MM.1S (cell line): ENCODE results near the gene MACROD2.

ENCODE experiments used
- DNase-seq: peaks from one replicate; pipeline ENCODE4 v3.0.0-alpha.2; 2015
- H2AFZ ChIP-seq: fragments of 300-600 bp; sonication (generic); 2 replicates; pipeline ENCODE4 v1.6.0; 2016; ENCODE audit warnings: antibody characterized with exemption, low read length
- H3F3A ChIP-seq: fragments of 300-600 bp; sonication (generic); 2 replicates; pipeline ENCODE4 v1.6.1; 2016; ENCODE audit warnings: mild to moderate bottlenecking, antibody characterized with exemption, low read length, moderate library complexity, mixed read lengths; ENCODE audit not compliant: insufficient read depth
- H3K27ac ChIP-seq: fragments of 300-600 bp; sonication (generic); 2 replicates; pipeline ENCODE4 v1.5.1; 2016; ENCODE audit warnings: mild to moderate bottlenecking, low read length
- H3K27me3 ChIP-seq: fragments of 300-600 bp; sonication (generic); replicated peaks from 2 replicates; pipeline ENCODE4 v1.6.0; 2016; ENCODE audit warnings: low read length; ENCODE audit not compliant: insufficient read depth
- H3K36me3 ChIP-seq: fragments of 300-600 bp; sonication (generic); replicated peaks from 2 replicates; pipeline ENCODE4 v1.6.1; 2016; ENCODE audit warnings: mild to moderate bottlenecking, low read length, mixed read lengths; ENCODE audit not compliant: insufficient read depth
- H3K4me1 ChIP-seq: fragments of 300-600 bp; sonication (generic); 2 replicates; pipeline ENCODE4 v1.6.1; 2016; ENCODE audit warnings: low read length, mixed read lengths
- H3K4me2 ChIP-seq: fragments of 300-600 bp; sonication (generic); 2 replicates; pipeline ENCODE4 v1.6.0; 2016; ENCODE audit warnings: low read depth, low read length
- H3K4me3 ChIP-seq: fragments of 300-600 bp; sonication (generic); 2 replicates; pipeline ENCODE4 v1.5.1; 2016; ENCODE audit warnings: low read length, mixed read lengths
- H3K79me2 ChIP-seq: fragments of 300-600 bp; sonication (generic); 2 replicates; pipeline ENCODE4 v1.6.1; 2016; ENCODE audit warnings: mixed run types, low read length, mixed read lengths
- H3K9ac ChIP-seq: fragments of 300-600 bp; sonication (generic); 2 replicates; pipeline ENCODE4 v1.6.1; 2016; ENCODE audit warnings: low read length, mixed read lengths
- H3K9me2 ChIP-seq: fragments of 300-600 bp; sonication (generic); replicated peaks from 2 replicates; pipeline ENCODE4 v1.6.1; 2016; ENCODE audit warnings: mild to moderate bottlenecking, low read length, mixed read lengths; ENCODE audit not compliant: insufficient read depth
- H3K9me3 ChIP-seq: fragments of 300-600 bp; sonication (generic); replicated peaks from 2 replicates; pipeline ENCODE4 v1.6.1; 2016; ENCODE audit warnings: mild to moderate bottlenecking, low read length, mixed read lengths; ENCODE audit not compliant: insufficient read depth
- H4K20me1 ChIP-seq: fragments of 300-600 bp; sonication (generic); 2 replicates; pipeline ENCODE4 v1.6.1; 2016; ENCODE audit warnings: mild to moderate bottlenecking, low read length, moderate library complexity, mixed read lengths; ENCODE audit not compliant: insufficient read depth
- CTCF ChIP-seq: fragments of 300-600 bp; sonication (generic); IDR thresholded peaks from 2 replicates; pipeline ENCODE4 v1.5.1; 2016; ENCODE audit warnings: antibody characterized with exemption, low read length, mixed read lengths
- EZH2 ChIP-seq: fragments of 300-600 bp; sonication (generic); optimal IDR thresholded peaks from 2 replicates; pipeline ENCODE3; 2017; ENCODE audit warnings: low read depth, mild to moderate bottlenecking, antibody characterized with exemption, low read length, mixed read lengths
- EZH2phosphoT487 ChIP-seq: fragments of 300-600 bp; sonication (generic); IDR thresholded peaks from 2 replicates; pipeline ENCODE4 v1.6.1; 2018; ENCODE audit warnings: antibody characterized with exemption, low read length

The MACROD2 gene

GRCh38 chr20:15018966-15019365 is 1023.6 kb downstream of the MACROD2 start:
- H3K9me3 ChIP-seq, result no peaks in the 10 kb centered on the region
- no peaks in the 10 kb centered on the region for H3K27me3 ChIP-seq
- H3K9ac ChIP-seq, result no peak overlapping the region
- no peaks in the 10 kb centered on the region for H3K9me2 ChIP-seq
- TF ChIP-seq EZH2 (no peak), EZH2phosphoT487 (no peak), CTCF (no peak)
- no peak for DNase-seq
- no peak overlapping the region for H3K27ac ChIP-seq
- no peaks in the 10 kb centered on the region for H3K79me2 ChIP-seq
- H3K4me2 ChIP-seq, result no peak overlapping the region
- no peaks in the 10 kb centered on the region for H3K36me3 ChIP-seq
- H3K4me3 ChIP-seq, result no peak overlapping the region
- H4K20me1 ChIP-seq, result no peaks in the 10 kb centered on the region
- H3K4me1 ChIP-seq, result no peaks in the 10 kb centered on the region
- no peaks in the 10 kb centered on the region for H3F3A ChIP-seq
- H2AFZ ChIP-seq, result no peak overlapping the region

- no peak overlapping the region for H3K27ac ChIP-seq
- H3K79me2 ChIP-seq, result no peaks in the 10 kb centered on the region
- no peak overlapping the region for H2AFZ ChIP-seq
- H3K27me3 ChIP-seq, result no peaks in the 10 kb centered on the region
- H3K4me3 ChIP-seq, result no peak overlapping the region
- no peaks in the 10 kb centered on the region for H4K20me1 ChIP-seq
- no peaks in the 10 kb centered on the region for H3K4me1 ChIP-seq
- H3F3A ChIP-seq, result no peaks in the 10 kb centered on the region
- H3K9me2 ChIP-seq, result no peaks in the 10 kb centered on the region
- TF ChIP-seq CTCF (no peak), EZH2phosphoT487 (no peak), EZH2 (no peak)
- no peak overlapping the region for H3K9ac ChIP-seq
- H3K4me2 ChIP-seq, result no peak overlapping the region
- no peaks in the 10 kb centered on the region for H3K36me3 ChIP-seq
- DNase-seq, result no peak
- no peaks in the 10 kb centered on the region for H3K9me3 ChIP-seq
Observed at GRCh38 chr20:15020845-15021244, 1025.5 kb downstream of the MACROD2 start.

- no peak for DNase-seq
- no peak overlapping the region for H3K4me3 ChIP-seq
- no peaks in the 10 kb centered on the region for H3K79me2 ChIP-seq
- no peaks in the 10 kb centered on the region for H3K4me1 ChIP-seq
- H3K9me2 ChIP-seq, result no peaks in the 10 kb centered on the region
- no peak overlapping the region for H3K27ac ChIP-seq
- no peaks in the 10 kb centered on the region for H3K36me3 ChIP-seq
- H3K9ac ChIP-seq, result no peak overlapping the region
- TF ChIP-seq EZH2 (no peak), EZH2phosphoT487 (no peak), CTCF (no peak)
- H2AFZ ChIP-seq, result no peak overlapping the region
- no peaks in the 10 kb centered on the region for H3K27me3 ChIP-seq
- H4K20me1 ChIP-seq, result no peaks in the 10 kb centered on the region
- no peaks in the 10 kb centered on the region for H3K9me3 ChIP-seq
- H3K4me2 ChIP-seq, result no peak overlapping the region
- H3F3A ChIP-seq, result no peaks in the 10 kb centered on the region
Observed at GRCh38 chr20:15022921-15023320, 1027.6 kb downstream of the MACROD2 start.
